Measurements from ENCODE around the gene DMBX1.

The DMBX1 gene
- 0.04 to 0.05 reads per million in 2 donors for total RNA-seq

GRCh38 chr1:46489638-46490405, at the start of gene DMBX1:
DMBX1 (plus strand) TSS chr1:46489836; CDS start chr1:46507011, 17,175 bp downstream.
- DNase-seq, result no peak

- DNase-seq, result no peak
Measured at GRCh38 chr1:46440478-46440877, 49.2 kb upstream of the DMBX1 start.

- DNase-seq, result peak; percentile 24
Measured at GRCh38 chr1:46442317-46443161, 47.1 kb upstream of the DMBX1 start.

GRCh38 chr1:46444466-46444865, 45.2 kb upstream of the DMBX1 start:
- no peak for DNase-seq

GRCh38 chr1:46445773-46446256, 43.8 kb upstream of the DMBX1 start:
- no peak for DNase-seq

- no peak for DNase-seq
Measured at GRCh38 chr1:46446646-46447498, 42.8 kb upstream of the DMBX1 start.

- DNase-seq, result no peak
Measured at GRCh38 chr1:46447499-46448108, 42.0 kb upstream of the DMBX1 start.

- DNase-seq, result no peak
Measured at GRCh38 chr1:46448109-46448911, 41.3 kb upstream of the DMBX1 start.

- no peak for DNase-seq
Measured at GRCh38 chr1:46449223-46450159, 40.1 kb upstream of the DMBX1 start.

- DNase-seq, result no peak
Measured at GRCh38 chr1:46450160-46450517, 39.5 kb upstream of the DMBX1 start.

GRCh38 chr1:46451948-46452930, 37.4 kb upstream of the DMBX1 start:
- DNase-seq, result no peak

- DNase-seq, result no peak
Measured at GRCh38 chr1:46452931-46453325, 36.7 kb upstream of the DMBX1 start.

- DNase-seq, result no peak
Measured at GRCh38 chr1:46453449-46453848, 36.2 kb upstream of the DMBX1 start.

GRCh38 chr1:46455951-46456350, 33.7 kb upstream of the DMBX1 start:
- no peak for DNase-seq

GRCh38 chr1:46456411-46456963, 33.1 kb upstream of the DMBX1 start:
- no peak for DNase-seq

GRCh38 chr1:46457178-46457577, 32.5 kb upstream of the DMBX1 start:
- no peak for DNase-seq

- no peak for DNase-seq
Measured at GRCh38 chr1:46458190-46458589, 31.4 kb upstream of the DMBX1 start.

GRCh38 chr1:46458846-46459245, 30.8 kb upstream of the DMBX1 start:
- no peak for DNase-seq

- no peak for DNase-seq
Measured at GRCh38 chr1:46459315-46459714, 30.3 kb upstream of the DMBX1 start.
